Measurements from ENCODE around the gene ZNF429. TPM values are rescaled to one million over a fixed set of nuclear protein-coding genes. Genes with fewer than 3 reads are reported as not detected.
"Not testable (repeated sequence)": the region's sequence is repeated elsewhere in the genome, so short reads cannot be mapped to it uniquely, and the experiment has no call there.

Gene ZNF429
- total RNA-seq, 2 experiments from 2014 or later = 8.0 to 9.2 TPM

- intact Hi-C loops (cut with DNase I, micrococcal nuclease) = no loop called here
- ATAC-seq (ENCODE audit: poor library complexity) = no peak
- Histone ChIP-seq H3K4me1 (ENCODE audit: insufficient read depth, low read length) (peaks cover 9% of the 10 kb centered on the region), H3K4me3 (ENCODE audit: low read length) (no peak overlapping the region), H3K27ac (ENCODE audit: low read depth in 1 of 2, low read length in 2 of 2) (no peak overlapping the region), H3K36me3 (ENCODE audit: insufficient read depth, low read length) (no peaks in the 10 kb centered on the region), H3K9me3 (ENCODE audit: control insufficient read depth in 1 of 2, insufficient read depth in 1 of 2, low read length in 2 of 2) (peaks cover 0 to 27% of the 10 kb centered on the region in 2 experiments), H3K27me3 (ENCODE audit: control insufficient read depth in 1 of 2, insufficient read depth in 2 of 2, low read length in 2 of 2) (peaks cover 0 to 6% of the 10 kb centered on the region in 2 experiments)
- DNase-seq = no peak
- Mint-ChIP-seq H3K36me3 (ENCODE audit: low read depth) (no peaks in the 10 kb centered on the region), H3K27me3 (peaks cover 19% of the 10 kb centered on the region), H3K4me3 (no peak overlapping the region), H3K27ac (no peak overlapping the region), H3K9me3 (no peaks in the 10 kb centered on the region), H3K4me1 (ENCODE audit: low read depth) (peaks cover 10% of the 10 kb centered on the region)
- CTCF ChIA-PET = no interaction called here
- POLR2A ChIA-PET = no interaction called here
- no peak for TF ChIP-seq CTCF (IDR thresholded peaks at IDR 0.05)
Measured at GRCh38 chr19:21472507-21472906, 32.9 kb upstream of the ZNF429 start.

DNA sequence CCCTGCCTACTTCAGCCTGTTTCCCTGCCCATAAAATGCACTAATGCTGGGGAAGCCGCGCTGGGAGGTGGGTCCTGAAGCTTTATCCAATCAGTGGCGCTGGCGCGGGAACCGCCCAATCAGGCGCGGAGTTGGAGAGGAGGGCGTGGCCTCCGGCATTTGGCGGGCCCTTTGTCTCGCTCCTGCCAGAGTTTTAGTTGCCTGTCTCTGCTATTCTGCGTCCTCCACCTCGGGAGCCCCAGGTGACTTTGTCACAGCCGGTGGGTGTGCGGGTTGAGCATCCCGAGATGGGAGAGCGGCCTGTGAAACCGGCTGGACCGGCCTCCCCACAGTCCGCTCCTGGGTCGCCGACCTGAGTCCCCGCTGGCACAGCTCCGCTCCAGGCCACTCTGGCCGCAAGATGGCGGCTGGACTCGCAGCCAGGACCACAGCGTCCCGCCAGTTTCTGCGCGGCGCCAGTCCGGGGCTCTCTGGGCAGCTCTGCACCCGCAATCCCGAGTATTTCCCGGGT lies 30.7 kb upstream of the ZNF429 start:
- intact Hi-C loops (cut with DNase I, micrococcal nuclease) = no loop called here
- no peak overlapping the region for H3K27ac Mint-ChIP-seq
- H3K4me1 Mint-ChIP-seq (ENCODE audit: low read depth) = peaks cover 10% of the 10 kb centered on the region

GRCh38 chr19:21482361-21482760 lies 23.0 kb upstream of the ZNF429 start:
- H3K36me3 Mint-ChIP-seq (ENCODE audit: low read depth); CTCF ChIA-PET; H3K27me3 ChIP-seq (ENCODE audit: control insufficient read depth in 1 of 2, insufficient read depth in 2 of 2, low read length in 2 of 2); H3K4me1 Mint-ChIP-seq (ENCODE audit: low read depth); ATAC-seq (ENCODE audit: poor library complexity); H3K27ac ChIP-seq (ENCODE audit: low read depth in 1 of 2, low read length in 2 of 2); POLR2A ChIA-PET; H3K4me1 ChIP-seq (ENCODE audit: insufficient read depth, low read length); H3K4me3 Mint-ChIP-seq; H3K36me3 ChIP-seq (ENCODE audit: insufficient read depth, low read length); H3K27me3 Mint-ChIP-seq; H3K4me3 ChIP-seq (ENCODE audit: low read length); DNase-seq; H3K27ac Mint-ChIP-seq; H3K9me3 Mint-ChIP-seq: not testable (repeated sequence)
- peaks cover 0 to 31% of the 10 kb centered on the region in 2 experiments for H3K9me3 ChIP-seq (ENCODE audit: control insufficient read depth in 1 of 2, insufficient read depth in 1 of 2, low read length in 2 of 2)
- intact Hi-C loops (cut with DNase I, micrococcal nuclease) = loop anchor here (1.0 to 5.0 kb wide), 4 partner anchors 279 to 1485 kb away; no protein-coding TSS in a partner anchor

More for the DNA sequence above, 30.7 kb upstream of the ZNF429 start:
- Histone ChIP-seq H3K36me3 (ENCODE audit: insufficient read depth, low read length) (no peaks in the 10 kb centered on the region), H3K27me3 (ENCODE audit: control insufficient read depth in 1 of 2, insufficient read depth in 2 of 2, low read length in 2 of 2) (peaks cover 0 to 6% of the 10 kb centered on the region in 2 experiments), H3K27ac (ENCODE audit: low read depth in 1 of 2, low read length in 2 of 2) (no peak overlapping the region), H3K4me1 (ENCODE audit: insufficient read depth, low read length) (peaks cover 9% of the 10 kb centered on the region), H3K4me3 (ENCODE audit: low read length) (peak overlapping the region; percentile 58), H3K9me3 (ENCODE audit: control insufficient read depth in 1 of 2, insufficient read depth in 1 of 2, low read length in 2 of 2) (peaks cover 0 to 27% of the 10 kb centered on the region in 2 experiments)
- H3K27me3 Mint-ChIP-seq = peaks cover 19% of the 10 kb centered on the region
- no peaks in the 10 kb centered on the region for H3K36me3 Mint-ChIP-seq (ENCODE audit: low read depth)
- CTCF ChIA-PET = no interaction called here
- no peak for TF ChIP-seq CTCF (IDR thresholded peaks at IDR 0.05)
- no peaks in the 10 kb centered on the region for H3K9me3 Mint-ChIP-seq
- ATAC-seq (ENCODE audit: poor library complexity) (peak; percentile 100), DNase-seq (peak; percentile 26 to 84 (median 63))
- POLR2A ChIA-PET = no interaction called here
- peak overlapping the region; percentile 69 for H3K4me3 Mint-ChIP-seq

DNA sequence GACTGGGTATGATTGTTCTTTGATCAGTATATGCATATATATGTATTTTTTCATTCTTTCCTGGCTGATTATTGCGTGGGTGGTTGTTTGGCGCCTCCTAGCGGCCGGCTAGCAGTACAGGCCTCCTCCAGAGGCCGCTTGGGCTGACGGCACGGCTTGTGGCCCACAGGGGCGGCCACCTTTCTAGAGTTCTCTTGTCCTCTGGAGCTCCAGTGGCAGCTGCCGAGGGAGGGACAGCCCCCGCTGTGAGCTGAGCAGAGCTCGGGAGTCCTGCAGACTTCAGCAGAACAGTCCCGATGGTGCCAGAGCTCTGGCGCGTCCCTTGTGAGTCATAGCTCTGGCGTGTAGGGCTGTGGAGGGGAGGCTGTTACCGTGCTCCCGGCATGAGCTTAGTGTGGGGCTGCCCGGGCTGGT lies 22.5 kb upstream of the ZNF429 start:
- Histone ChIP-seq H3K9me3 (ENCODE audit: control insufficient read depth in 1 of 2, insufficient read depth in 1 of 2, low read length in 2 of 2) (peaks cover 0 to 33% of the 10 kb centered on the region in 2 experiments), H3K4me1 (ENCODE audit: insufficient read depth, low read length) (no peaks in the 10 kb centered on the region), H3K36me3 (ENCODE audit: insufficient read depth, low read length) (no peaks in the 10 kb centered on the region), H3K27me3 (ENCODE audit: control insufficient read depth in 1 of 2, insufficient read depth in 2 of 2, low read length in 2 of 2) (no peaks in the 10 kb centered on the region), H3K27ac (ENCODE audit: low read depth in 1 of 2, low read length in 2 of 2) (no peak overlapping the region), H3K4me3 (ENCODE audit: low read length) (peak overlapping the region; percentile 46)
- Mint-ChIP-seq H3K4me3 (no peak overlapping the region), H3K9me3 (no peaks in the 10 kb centered on the region), H3K27ac (no peak overlapping the region), H3K36me3 (ENCODE audit: low read depth) (no peaks in the 10 kb centered on the region), H3K27me3 (no peaks in the 10 kb centered on the region), H3K4me1 (ENCODE audit: low read depth) (no peaks in the 10 kb centered on the region)
- POLR2A ChIA-PET = no interaction called here
- CTCF ChIA-PET = interaction anchor here (0.5 to 2.1 kb wide), 3 partner anchors 23 to 280 kb away, joined by 4 to 14 read pairs (median 5); partner anchors contain the start of gene ZNF429
- TF ChIP-seq CTCF (IDR thresholded peaks at IDR 0.05) = peak; percentile 82
- peak; percentile 49 to 86 (median 60) for DNase-seq
- intact Hi-C loops (cut with DNase I, micrococcal nuclease) = loop anchor here (1.0 to 5.0 kb wide), 4 partner anchors 280 to 1486 kb away; no protein-coding TSS in a partner anchor
- peak; percentile 79 for ATAC-seq (ENCODE audit: poor library complexity)

Measured in CD4-positive, alpha-beta T cell (primary cell).